Activated CD4-positive, CD25-positive, alpha-beta regulatory T cell treated with anti-CD3 and anti-CD28 coated beads, Interleukin-2, amount 50 U/mL, for 72 hours (primary cell): ENCODE results near the gene PYGL.

ENCODE experiments used
- DNase-seq: peaks from one replicate; pipeline ENCODE4 v3.0.0; 2021

PYGL gene

DNA sequence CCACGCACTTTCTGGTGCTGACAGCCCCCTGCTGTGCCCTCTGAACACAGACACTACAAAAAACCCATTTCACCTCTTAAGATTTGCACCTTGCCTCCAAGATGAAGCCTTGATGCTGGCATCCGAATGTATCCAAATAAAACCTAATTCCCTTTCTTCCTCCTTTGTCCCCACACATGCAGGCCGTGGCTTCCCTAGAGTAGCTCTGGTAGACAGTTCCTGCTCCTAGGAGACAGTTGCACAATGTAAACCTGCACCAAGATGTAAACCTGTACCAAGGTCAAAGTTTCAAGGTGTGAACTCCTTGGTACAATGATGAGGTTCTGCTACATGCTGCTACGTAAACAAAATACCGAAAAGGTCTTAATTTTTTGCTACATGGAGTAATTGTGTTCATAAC lies 73.1 kb downstream of the PYGL start:
- no peak for DNase-seq

- no peak for DNase-seq
Measured at GRCh38 chr14:50865391-50866076, 78.7 kb downstream of the PYGL start.

- no peak for DNase-seq
Measured at GRCh38 chr14:50864946-50865345, 79.3 kb downstream of the PYGL start.

- DNase-seq = no peak
Measured at GRCh38 chr14:50864237-50864636, 80.0 kb downstream of the PYGL start.

DNA sequence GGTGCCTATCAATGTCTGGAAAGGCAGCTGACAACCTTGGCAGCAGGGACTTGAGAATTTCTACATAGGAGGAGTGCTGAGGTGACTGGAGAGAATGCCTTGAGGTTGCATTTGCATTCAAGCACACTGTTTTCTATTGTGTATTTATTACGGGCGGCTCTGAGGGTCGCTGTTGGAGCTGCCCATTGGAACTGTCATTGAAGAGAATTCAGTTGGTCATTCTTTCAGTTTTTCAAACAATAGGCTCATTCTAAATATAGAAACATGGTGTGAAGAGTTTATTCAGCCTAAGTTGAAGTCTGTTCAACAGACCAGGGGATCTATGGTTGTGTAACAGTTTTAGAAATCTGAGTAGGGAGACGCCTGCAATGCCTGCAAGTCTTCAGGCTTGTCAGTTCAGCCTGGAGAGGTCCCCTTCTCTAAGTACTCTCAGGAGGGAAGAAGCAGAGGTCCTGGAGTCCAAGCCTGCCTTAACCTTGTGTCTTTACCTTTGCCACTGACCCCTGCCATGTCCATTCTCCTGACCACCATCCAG lies 82.2 kb downstream of the PYGL start:
- no peak for DNase-seq

- DNase-seq = peak; percentile 86
Measured at GRCh38 chr14:50860478-50861086, 83.7 kb downstream of the PYGL start.

DNA sequence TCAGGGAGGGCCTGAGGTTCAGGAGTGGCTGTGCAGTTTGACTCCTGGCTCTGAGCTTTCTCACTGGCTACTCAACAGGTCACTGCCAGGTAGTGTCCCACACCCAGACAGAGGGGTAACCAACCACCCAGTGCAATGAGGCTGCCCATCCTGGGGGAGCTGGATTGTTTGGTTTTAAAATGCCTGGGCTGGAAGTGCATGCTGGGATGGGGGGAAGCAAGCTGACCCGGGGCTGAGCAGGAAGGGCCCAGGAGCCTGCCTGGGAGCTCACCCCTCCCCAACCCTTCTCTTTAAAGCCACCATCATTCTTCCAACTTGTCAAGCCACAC lies 85.0 kb downstream of the PYGL start:
- DNase-seq = no peak

GRCh38 chr14:50856660-50857059 lies 87.6 kb downstream of the PYGL start:
- no peak for DNase-seq

GRCh38 chr14:50855558-50855957 lies 88.7 kb downstream of the PYGL start:
- no peak for DNase-seq
